Medulla oblongata (tissue), 1 donor: Measurements from ENCODE around the gene MTFR1L.

Experiments used
- DNase-seq: peaks from one replicate; pipeline ENCODE4 v3.0.0-alpha.2; 2015; ENCODE audit errors: extremely low spot score

The MTFR1L gene

DNA sequence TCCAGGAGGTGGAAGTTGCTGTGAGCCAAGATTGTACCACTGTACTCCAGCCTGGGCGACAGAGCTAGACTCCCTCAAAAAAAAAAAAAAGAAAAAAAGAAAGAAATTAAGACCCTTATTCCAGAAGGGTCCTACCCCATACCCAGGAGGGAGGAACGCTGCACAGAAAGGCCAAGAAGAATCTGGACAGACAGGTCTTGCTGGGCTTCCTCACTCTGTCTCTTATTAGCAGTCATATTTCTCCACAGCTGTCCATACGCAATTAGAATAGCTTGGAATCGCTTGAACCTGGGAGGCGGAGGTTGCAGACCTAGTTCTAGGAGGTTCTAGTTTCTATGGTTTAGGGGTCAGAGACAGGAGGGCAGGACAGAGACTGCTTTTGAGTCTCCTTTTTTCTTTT lies 58.9 kb downstream of the MTFR1L start:
- DNase-seq = no peak

GRCh38 chr1:25879675-25880074 lies 59.9 kb downstream of the MTFR1L start:
- no peak for DNase-seq

DNA sequence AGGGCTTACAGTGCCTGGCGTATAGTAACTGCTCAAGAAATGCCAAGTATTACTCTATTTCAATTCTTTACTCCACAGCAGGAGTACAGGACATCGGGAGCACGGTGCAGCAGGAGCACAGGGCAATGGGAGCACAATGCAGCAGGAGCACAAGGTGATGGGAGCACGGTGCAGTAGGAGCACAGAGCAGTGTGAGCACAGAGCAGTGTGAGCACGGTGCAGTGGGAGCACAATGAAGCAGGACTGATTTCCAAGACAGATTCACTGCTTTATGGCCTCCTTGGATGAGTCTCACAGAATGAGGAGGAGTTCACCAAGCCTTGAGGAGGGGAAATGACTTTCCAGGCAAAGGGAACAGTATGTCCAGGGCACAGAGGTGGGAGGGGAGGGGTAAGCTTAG lies 60.8 kb downstream of the MTFR1L start:
- no peak for DNase-seq

GRCh38 chr1:25881266-25881665 lies 61.5 kb downstream of the MTFR1L start:
- no peak for DNase-seq
